ENCODE data around the gene RBM5.

RBM5 gene

DNA sequence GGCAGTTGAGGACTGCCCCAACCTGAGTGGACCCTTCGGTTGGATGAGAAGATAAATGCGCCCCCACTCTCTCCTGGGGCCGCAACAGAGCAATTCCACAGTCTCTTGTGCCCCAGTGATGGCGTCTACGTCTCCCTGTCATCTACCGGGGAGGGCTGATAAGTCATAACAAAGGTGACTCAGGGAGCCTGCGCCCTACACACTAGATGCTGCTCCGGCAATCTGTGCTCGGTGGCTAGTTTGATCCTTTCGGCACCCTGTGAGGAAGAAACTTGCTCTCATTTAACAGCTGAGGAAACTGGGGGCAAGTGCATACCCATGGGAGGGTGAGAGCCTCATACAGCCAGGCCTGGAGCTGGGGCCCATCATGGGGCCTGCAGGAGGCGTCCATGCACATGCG lies 52.3 kb downstream of the RBM5 start:
- DNase-seq, result no peak

DNA sequence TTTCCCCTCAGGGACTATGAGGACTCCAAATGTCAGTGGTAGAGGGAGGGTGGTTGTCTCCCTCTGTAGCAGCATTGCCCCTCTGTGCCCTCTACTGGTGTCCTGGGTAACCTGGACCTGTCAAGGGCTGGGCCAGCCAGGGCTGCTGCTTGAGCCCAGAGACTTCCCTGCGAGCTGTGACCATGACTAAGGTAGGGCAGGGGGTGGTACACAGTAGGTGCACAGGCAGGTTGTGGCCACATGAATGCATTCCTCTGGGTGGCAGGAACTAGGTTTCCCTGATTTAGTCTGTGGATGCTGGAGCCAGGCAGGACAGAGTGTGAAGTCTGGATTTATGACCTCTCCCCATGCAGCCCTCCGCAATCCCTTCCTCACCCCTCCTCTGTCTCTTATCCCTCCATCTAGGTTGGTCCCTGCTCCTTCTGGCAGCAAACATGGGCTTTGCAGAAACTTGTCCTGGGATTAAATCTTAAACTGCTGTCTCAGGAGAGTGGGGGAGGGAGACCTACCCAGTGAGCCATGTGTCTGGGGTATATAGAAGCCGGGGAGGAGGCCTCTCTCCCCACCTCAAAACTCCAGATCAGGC lies 57.7 kb downstream of the RBM5 start:
- no peak for DNase-seq

DNA sequence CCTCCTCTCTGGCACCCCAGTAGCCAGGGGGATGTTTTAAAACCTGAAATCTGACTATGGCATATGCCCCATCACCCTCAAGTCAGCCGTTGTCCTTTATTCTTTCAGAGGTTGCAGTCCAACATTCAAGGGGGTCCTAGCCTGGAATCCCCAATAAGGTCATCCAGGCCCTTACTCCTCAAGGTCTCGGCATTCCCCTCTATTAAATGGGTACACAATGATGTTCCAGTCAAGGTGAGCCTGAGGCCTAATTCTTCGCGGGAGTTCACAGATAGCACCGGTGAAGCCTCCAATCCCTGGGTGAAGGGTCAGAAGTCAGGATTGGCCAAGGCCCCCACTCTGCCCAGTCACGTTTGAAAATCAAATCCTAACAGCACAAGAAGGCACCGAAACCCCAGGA lies 58.3 kb downstream of the RBM5 start:
- no peak for DNase-seq

DNA sequence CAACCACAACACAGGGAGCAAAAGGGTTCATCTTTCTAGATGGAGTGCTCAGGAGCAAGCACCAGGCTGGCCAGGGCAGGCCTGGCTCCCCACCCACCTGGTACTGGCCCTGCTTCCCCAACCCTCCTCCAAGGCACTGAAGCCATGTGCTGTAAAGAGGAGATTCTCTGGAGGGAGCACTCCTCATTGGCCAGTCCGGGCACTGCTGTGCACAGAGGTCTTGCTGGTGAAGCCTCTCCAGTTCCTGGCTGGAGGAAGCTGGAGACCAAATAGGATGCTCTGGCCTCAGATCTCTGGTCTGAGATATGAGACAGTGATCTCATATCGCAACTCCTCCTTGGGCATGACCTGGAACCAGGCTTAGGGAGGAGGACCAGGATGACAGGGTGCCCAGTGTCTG lies 58.7 kb downstream of the RBM5 start:
- DNase-seq, result no peak

DNA sequence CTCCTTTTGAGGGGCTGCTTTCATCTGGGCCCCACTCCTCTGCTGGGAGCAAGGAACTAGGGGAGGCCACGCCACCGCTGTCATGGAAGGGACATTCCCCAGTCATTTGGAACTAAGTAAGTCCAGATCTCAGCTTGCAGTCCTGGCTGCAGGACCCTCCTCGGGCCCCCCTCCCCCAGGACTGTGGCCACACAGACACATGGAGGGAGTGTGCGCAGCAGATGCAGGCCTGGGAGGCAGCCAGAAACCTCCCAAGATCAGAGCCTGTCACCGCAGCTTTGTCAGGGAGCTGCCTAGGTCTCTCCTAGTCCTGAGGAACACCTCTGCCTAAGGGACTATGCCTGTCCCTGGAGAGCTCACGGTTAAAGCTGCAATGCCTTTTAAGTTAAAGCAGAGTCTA lies 59.1 kb downstream of the RBM5 start:
- no peak for DNase-seq

DNA sequence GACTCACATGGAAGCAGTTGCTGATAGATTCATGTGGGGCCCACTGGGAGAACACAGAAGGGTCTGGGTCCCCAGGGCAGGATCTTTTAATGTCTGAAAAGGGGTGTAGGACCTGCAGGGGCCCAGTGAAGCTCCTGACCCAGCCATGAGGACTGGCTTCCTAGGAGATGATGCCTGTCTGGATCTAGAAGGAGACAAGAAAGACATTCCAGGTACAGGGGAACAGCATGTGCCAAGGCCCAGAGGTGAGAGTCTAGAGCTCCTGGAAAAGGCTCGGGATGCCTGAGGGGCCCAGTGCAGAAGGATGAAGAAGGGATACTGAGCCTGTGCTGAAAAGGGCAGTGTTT lies 61.7 kb downstream of the RBM5 start:
- DNase-seq, result no peak

DNA sequence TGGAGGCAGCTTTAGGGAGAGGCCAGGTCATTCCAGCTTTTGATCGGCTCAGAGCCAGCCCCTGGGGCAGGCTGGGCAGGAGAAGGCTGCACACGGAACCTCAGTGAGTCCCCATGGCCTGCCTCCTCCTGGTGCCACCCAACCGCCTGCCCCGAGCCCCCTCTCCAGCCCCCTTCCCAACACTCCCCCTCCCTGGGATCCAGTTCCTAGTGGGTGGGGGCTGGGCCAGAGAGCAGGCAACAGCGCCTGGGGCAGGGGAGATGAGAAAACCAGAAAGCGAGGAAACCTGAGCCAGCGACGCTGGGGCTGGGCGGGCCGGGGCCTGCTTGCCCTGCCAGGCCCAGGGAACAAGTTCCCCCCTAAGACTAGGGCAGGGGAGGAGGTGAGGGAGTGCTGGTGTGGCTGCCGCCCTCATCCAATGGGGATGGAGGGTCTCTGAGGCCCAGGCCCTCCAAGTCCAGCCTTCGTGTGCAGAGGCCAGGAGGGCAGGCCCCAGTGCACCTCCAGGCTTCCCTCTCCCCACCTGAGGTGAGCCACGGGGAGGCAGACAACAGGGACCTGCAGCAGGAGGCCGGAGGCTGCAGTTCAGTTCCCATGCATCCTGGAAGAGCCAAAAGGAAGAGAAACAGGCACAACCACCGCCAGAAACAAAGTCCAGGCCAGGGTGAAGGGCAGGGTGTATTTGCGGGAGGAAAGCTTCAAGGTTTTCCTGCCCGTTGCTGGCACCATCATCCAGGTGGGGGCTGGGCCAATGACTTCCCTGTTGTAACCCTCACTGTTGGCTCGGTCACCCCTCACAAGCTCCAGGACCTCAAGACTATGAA lies 62.4 kb downstream of the RBM5 start:
- DNase-seq, result no peak

DNA sequence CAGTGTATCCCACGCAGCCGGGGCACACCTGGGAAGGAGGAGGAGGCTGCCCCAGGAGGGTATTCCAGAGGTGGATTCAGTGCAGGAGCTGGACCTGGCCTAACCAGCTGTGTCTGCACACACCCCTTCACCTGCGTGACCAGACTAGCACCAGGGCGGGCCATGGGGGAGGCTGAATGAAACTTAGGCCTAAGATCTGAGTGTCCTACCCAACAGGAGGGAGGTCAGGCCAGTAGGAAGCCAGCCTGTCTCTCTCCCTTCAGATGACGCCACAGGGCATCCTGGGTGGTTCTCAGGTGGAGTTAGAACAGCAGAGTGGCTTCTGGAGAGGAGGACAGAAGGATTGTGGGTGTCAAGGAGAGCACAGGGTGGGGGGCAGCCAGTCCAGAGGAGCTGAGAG lies 63.0 kb downstream of the RBM5 start:
- no peak for DNase-seq

DNA sequence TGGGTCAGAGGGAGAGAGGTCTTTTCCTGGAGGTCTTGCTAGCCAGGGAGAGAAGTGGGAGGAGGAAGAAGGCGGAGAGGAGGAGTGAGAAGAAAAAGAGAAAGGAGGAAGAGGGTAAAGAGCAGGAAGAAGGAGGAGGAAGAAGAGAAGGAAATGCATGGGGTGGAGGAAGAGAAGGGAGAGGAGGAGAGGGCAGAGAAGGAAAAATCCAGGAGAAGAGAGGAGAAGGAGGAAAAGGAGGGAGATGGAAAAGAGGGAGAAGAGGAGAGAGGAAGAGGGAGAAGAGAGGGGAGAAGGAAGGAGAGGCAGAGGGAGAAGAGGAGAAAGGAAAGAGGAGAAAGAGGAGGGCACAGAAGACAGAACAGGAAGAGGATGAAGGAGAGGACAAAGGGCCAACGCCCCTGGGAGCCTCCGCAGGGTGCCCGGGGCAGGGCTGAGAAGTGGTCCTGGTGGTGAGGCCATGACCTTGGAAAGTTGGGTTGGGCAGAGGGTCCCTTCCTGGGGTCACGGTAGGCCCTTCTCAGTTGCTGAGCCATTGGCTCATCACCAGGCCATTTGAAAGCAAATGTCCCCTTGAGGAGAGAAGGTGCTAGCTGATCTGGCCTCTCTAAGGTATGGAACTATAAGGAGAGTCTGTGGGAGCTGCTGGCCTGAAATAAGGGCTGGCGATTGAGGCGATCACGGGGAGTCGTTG lies 65.2 kb downstream of the RBM5 start:
- DNase-seq, result no peak

DNA sequence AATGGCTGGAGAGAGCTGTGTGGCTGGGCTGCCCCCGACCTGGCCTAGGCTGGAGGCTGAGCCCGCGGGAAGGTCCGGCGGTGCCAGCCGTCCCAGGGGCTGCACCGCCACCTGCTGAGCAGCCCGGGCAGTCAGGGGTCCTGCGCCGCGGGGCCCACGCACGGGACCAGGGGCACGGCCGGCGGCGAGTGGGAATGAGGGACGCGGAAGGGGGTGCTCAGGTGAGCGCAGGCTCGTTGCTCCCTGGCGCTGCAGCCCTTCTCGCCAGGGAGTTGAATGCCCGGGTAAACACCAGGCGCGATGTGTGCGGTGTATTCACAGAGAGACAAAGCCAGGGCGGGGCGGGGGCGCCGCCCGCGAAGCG lies 65.7 kb downstream of the RBM5 start:
- no peak for DNase-seq

DNA sequence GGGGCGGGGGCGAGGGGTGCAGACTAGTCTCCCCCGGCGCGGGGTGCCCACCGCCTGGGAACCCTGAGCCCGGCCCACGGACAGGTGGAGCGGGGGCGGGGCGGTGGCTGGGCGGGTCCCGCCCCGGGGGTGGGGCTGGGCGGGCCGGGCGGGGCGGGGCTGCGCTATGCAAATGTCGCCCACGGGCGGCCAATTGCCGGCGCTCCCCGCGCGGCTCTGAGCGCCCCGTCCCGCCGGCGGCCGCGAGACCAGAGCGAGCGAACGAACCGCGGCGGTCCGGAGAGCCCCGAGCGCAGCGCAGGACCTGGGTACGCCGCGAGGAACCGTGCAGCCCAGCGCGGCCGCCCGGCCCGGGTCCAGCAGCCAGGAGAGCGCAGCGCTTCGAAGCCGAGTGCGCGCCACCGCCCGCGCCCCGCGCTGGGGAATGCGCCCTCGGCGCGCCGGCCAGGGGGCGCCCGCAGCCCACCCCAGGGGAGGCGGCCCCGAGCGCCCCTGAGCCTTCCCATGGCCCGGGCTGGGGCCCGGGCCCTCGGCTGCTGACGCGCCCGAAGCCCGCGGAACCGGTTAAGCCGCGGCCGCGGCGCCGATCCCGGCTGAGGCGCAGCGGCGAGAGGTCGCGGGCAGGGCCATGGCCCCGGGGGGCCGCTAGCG lies 66.2 kb downstream of the RBM5 start, which contains the start of gene SEMA3F:
Gene SEMA3F, plus strand, starts transcription at position 485 of the 651 bp plus-strand sequence. CDS start 4,299 bp downstream, outside the sequence.
- peak; percentile 31 to 49 (median 39) for DNase-seq

DNA sequence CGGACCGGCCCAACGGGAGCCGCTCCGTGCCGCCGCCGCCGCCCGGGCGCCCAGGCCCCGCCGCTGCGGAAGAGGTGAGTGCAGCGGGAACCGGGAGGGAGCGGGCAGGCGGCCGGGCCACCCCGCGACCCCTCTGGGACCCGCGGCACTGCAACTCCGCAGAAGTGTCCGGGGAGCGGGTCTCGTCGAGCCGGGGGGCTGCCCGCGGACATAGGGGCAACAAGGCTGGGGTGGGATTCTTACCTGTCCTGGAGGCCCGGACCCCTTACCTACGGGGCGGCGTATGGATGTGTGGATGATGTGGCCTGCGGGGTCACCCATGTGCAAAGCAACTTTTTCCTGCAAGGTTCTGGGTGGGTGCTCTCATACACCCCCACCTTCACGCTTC lies 66.8 kb downstream of the RBM5 start:
- no peak for DNase-seq

DNA sequence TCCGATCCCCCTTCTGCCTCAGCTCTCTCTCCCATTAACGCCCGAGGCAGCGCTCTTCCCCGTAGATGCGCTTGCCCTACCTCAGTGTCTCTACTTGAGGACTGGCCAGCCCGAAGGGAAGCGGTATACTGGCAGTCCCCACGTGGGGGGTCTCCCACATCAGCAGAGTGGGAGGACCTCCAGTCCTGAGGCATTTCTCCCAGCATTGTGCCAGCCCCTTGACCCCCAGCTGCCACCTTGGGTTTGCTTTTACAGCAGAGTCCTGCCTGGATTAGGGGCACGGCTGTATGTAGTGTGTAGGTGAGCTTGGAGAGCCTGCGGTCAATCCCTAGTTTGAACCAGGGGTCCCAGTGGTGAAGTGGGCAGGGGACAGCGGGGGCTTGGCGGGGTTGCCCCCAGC lies 67.2 kb downstream of the RBM5 start:
- no peak for DNase-seq

DNA sequence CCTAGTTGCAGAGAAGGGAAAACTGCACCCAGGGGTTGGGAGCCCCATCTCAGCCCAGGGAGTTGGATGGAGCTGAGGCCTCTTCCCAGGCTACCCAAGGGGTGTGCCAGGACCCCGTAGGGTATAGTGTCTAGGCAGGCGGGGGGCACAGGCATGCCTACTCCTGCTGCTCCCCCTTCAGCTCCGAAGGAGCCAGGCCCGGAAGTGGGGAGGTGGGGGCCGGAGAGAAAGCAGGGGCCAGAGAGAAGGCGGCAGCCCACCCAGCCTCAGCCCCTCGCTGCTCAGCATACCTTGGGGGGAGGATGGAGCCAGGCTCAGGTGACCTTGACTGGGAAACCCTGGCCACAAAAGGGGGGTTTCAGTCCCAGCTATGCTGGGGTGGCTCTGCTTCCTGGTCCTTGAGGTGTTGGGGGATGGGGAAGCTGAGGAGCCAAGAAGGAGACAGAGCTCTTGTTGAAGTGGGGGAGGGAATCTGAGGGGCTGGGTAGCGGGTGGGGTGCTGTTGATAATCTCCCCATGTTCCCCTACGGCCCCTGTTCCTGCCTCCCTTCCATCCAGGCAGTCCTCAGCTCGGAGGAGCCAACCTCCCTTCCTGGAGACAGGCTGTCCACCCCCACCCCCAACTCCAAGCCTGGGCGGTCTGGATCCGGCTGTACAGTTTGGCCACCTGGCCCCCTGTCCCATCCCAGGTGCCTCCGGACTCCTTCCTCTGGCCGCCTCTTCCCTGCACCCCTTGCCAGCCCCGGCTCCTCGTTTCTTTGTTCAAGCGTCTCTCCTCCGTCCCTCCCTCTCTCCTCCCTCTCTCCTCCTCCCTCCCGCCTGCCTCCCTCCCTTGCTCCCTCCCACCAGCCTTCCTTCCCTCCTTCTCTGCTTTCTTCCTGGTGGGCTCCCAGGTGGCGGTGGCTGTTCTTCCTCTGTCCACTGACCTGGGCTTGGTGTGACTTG lies 68.1 kb downstream of the RBM5 start:
- DNase-seq, result no peak

DNA sequence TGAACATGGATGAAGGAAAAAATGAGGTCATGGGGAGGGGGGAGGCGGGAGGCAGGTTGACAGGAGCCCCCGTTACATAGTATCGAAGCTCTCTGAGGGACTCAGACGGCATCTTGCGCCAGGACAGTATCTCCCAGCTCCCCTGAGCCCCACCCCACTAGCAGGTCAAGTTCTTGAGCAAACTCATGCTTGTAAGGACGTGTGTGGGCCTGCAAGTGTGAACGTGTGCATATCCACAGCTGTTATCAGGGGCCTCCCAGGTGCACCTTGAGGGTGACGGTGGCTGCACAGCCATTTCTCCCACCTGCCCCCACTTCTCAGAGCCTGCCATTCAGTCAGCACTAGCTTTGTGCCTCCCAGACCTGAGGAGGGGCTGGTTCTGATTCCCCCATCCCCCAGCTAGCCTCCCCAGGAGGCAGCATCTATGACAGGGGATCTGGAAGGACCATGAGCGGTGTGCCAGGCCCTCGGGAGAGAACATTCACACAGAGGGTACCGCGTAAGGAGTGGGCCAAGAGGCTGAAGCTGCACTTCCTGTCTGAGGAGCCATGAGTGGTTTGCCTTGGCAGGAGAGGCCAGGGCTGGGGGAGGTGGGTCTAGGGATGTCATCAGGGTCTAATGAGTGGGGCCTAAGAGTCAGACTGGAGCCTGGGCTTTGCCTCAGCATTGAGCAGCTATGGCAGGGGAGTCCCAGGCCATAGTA lies 69.3 kb downstream of the RBM5 start:
- DNase-seq, result no peak

DNA sequence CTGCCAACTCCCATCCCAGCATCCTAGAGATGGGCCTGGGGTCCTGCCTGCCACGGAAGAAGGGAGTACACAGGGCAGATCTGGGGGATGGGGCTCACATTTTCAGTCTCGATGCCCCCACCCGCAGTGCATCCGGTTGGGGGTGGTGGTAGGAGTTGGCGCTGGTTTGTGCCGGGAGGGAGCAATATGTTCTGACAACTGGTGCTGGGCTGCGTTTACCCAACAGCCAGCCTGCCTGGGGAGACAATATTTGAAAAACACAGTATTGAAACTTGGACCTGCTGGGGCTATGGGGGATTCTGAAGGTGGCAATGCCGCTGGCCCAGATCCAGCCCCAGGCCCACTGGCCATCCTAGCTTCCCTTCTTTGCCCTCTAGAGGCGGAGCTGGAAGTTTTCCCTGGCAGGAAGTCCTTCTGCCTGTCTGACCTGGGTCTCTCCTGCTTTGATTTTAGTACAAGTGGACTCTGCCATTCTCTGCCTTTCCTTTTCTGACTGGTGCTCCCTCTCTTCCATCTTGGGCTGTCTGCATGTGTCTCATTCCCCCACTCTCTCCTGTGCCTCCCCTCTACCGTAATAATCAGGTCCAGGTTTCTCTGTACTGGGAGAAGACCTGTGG lies 69.9 kb downstream of the RBM5 start:
- no peak for DNase-seq

DNA sequence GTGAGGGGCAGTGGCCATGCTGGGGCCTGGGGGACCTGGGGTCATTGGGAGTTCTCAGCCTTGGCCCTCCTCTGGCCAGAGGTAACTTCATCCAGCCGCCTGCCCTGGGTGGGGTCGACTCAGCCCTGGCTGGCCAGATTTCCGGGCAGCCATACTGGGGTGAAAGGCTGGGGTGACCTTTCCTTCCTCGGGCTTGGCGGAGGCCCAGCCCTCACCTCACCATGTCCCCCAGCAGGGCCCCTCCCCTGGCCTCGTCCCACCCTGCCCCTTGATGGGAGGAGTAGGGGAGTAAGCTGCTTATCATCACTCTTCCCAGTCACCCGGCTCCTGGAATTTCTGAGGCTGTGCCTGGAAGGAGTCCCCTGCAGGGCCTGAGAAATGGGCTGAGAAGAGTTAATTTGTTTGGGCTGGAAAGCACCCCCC lies 71.9 kb downstream of the RBM5 start:
- no peak for DNase-seq

DNA sequence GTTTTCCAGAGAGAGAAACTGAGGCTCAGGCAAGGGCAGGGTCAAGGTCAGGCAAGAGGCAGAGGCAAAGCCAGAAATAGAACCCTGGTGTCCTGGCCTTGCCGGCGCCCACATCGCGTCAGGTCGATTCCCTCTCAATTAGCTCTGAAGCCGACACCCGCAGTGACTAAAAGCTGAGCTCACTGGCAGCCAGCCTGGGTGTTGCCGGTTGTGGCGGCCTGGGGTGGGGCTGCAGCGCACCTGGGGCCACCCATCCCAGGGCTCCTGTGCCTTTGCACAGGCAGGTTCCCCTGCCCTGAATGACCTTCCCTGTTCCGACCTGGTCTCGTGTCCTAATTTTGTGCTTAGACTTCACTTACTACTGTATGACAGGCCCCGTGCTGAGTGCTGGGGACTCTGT lies 72.6 kb downstream of the RBM5 start:
- no peak for DNase-seq

DNA sequence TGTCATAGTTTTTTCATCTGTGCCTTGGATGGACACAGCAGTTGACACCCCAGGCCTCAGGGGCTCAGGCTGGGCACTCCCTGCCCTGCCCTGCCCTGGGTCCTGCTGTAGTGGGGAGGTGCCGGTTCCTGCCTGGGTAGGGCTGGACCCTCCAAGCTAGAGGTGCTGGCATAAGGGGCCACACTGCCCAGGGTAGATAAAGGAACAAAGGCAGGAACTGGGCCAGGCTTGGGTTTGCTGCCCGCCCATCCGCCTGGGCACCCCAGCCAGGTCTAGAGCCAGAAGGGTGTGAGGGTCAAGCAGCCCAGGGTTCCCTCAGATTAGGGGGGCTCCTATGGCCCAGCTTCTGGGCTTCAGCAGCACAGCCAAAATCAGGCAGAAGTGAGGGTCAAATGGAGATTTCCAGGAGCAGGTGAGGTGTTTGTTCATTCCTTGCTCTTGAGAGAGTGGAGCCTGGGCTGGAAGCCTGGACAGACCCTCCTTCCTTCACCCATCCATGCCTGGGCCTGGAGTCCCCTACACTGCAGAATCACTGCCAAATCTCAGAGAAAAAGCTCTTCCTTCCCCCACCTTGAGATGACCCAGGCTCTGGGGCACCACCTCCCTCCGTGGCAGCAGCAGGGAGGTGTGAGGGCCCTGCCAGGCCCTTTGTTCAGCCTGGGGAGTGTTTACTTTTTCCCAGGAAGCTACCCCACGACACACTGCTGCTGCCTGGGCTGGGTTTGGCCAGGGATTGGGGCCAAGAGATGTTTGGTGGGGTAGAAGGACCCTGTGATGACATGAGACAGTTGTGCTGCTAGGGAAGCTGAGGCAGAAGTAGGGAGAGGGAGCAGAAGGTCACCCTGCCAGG lies 73.5 kb downstream of the RBM5 start:
- DNase-seq, result no peak

All from activated CD4-positive, CD25-positive, alpha-beta regulatory T cell (primary cell).